ENCODE measurements around the gene DGLUCY.
A peak's percentile ranks its signal among the peaks of the same experiment; 100 is the strongest.

The DGLUCY gene

DNA sequence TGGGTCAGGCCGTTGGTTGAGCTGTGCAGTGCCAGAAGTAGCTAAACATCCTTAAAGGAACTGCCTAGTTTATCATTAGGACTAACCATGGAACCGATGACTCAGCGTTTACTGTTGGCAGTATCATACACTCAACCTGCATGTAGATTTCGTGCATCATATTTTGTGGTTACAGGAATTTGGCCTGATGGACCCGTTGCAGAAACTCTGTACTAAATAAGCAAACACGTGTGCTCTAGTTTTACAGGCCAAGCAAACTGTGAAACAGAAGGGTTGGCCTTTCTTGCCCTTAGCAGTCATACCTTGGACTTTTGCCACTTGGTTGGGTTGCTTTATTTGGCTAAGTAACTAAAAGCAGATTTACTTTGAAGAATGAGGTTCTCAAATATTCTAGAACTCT is 35.6 kb downstream of the DGLUCY start:
- peak overlapping the region; percentile 20 for H3K27ac ChIP-seq (ENCODE audit: extremely low read depth, low read depth, low read length)
- POLR2A ChIA-PET, result no interaction called here
- H3K36me3 ChIP-seq (ENCODE audit: control insufficient read depth in 2 of 2, insufficient read depth in 1 of 2, low read length in 2 of 2), result peaks cover 6 to 23% of the 10 kb centered on the region in 2 experiments; a peak in 2 of 3 replicates
- no peak overlapping the region for H3K4me3 ChIP-seq (ENCODE audit: low read depth, low read length)
- CTCF ChIA-PET, result interaction anchor here (0.5 to 1.6 kb wide), 3 partner anchors 21 to 227 kb away, joined by 3 to 6 read pairs (median 4); no protein-coding TSS in a partner anchor
- H3K9me3 ChIP-seq (ENCODE audit: control insufficient read depth, insufficient read depth, low read depth, low read length), result no peaks in the 10 kb centered on the region
- H3K4me1 ChIP-seq (ENCODE audit: control insufficient read depth, insufficient read depth, low read length), result peaks cover 6% of the 10 kb centered on the region
- TF ChIP-seq ZNF629 (tag by site-specific recombination; IDR thresholded peaks at IDR 0.05) (peak; percentile 90), ZNF138 (tag by site-specific recombination; IDR thresholded peaks at IDR 0.05; ENCODE audit: borderline replicate concordance) (no peak), TCF7L2 (IDR thresholded peaks at IDR 0.05; ENCODE audit: borderline replicate concordance, low read depth, low read length) (no peak), ZFP37 (tag by site-specific recombination; IDR thresholded peaks at IDR 0.05) (no peak), ZNF239 (tag by site-specific recombination; IDR thresholded peaks at IDR 0.05) (0 out of 2 replicates have a peak, but pooled peaks have one; percentile 47), ZNF341 (tag by site-specific recombination; IDR thresholded peaks at IDR 0.05; ENCODE audit: low read depth) (no peak), ZBTB48 (tag by site-specific recombination; IDR thresholded peaks at IDR 0.05) (0 out of 2 replicates have a peak, but pooled peaks have one; percentile 14), ZNF701 (tag by site-specific recombination; IDR thresholded peaks at IDR 0.05) (no peak), YY2 (tag by site-specific recombination; IDR thresholded peaks at IDR 0.05) (no peak), ZNF548 (tag by site-specific recombination; IDR thresholded peaks at IDR 0.05) (no peak), OSR2 (tag by site-specific recombination; IDR thresholded peaks at IDR 0.05) (peak; percentile 95), ZNF10 (tag by site-specific recombination; IDR thresholded peaks at IDR 0.05) (peak; percentile 74; the same call in 1 of the 2 replicates), ZNF140 (tag by site-specific recombination; IDR thresholded peaks at IDR 0.05) (no peak), ZNF514 (tag by site-specific recombination; IDR thresholded peaks at IDR 0.05) (no peak), ZNF707 (tag by site-specific recombination; IDR thresholded peaks at IDR 0.05) (no peak), ZNF501 (tag by site-specific recombination; IDR thresholded peaks at IDR 0.05) (peak; percentile 28; the same call in 1 of the 2 replicates), ZNF202 (tag by site-specific recombination; IDR thresholded peaks at IDR 0.05; ENCODE audit: borderline replicate concordance) (no peak), ZNF792 (tag by site-specific recombination; IDR thresholded peaks at IDR 0.05) (peak; percentile 94), ZNF174 (tag by site-specific recombination; IDR thresholded peaks at IDR 0.05) (no peak), ZNF221 (tag by site-specific recombination; IDR thresholded peaks at IDR 0.05; ENCODE audit: borderline replicate concordance) (no peak)
- TF ChIP-seq, protein P1, sequence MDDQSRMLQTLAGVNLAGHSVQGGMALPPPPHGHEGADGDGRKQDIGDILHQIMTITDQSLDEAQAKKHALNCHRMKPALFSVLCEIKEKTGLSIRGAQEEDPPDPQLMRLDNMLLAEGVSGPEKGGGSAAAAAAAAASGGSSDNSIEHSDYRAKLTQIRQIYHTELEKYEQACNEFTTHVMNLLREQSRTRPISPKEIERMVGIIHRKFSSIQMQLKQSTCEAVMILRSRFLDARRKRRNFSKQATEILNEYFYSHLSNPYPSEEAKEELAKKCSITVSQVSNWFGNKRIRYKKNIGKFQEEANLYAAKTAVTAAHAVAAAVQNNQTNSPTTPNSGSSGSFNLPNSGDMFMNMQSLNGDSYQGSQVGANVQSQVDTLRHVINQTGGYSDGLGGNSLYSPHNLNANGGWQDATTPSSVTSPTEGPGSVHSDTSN (CRISPR knock-in tag; IDR thresholded peaks at IDR 0.05), result no peak
- TF ChIP-seq, protein P2, sequence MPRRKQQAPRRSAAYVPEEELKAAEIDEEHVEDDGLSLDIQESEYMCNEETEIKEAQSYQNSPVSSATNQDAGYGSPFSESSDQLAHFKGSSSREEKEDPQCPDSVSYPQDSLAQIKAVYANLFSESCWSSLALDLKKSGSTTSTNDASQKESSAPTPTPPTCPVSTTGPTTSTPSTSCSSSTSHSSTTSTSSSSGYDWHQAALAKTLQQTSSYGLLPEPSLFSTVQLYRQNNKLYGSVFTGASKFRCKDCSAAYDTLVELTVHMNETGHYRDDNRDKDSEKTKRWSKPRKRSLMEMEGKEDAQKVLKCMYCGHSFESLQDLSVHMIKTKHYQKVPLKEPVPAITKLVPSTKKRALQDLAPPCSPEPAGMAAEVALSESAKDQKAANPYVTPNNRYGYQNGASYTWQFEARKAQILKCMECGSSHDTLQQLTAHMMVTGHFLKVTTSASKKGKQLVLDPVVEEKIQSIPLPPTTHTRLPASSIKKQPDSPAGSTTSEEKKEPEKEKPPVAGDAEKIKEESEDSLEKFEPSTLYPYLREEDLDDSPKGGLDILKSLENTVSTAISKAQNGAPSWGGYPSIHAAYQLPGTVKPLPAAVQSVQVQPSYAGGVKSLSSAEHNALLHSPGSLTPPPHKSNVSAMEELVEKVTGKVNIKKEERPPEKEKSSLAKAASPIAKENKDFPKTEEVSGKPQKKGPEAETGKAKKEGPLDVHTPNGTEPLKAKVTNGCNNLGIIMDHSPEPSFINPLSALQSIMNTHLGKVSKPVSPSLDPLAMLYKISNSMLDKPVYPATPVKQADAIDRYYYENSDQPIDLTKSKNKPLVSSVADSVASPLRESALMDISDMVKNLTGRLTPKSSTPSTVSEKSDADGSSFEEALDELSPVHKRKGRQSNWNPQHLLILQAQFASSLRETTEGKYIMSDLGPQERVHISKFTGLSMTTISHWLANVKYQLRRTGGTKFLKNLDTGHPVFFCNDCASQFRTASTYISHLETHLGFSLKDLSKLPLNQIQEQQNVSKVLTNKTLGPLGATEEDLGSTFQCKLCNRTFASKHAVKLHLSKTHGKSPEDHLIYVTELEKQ (tag by site-specific recombination; IDR thresholded peaks at IDR 0.05; ENCODE audit: borderline replicate concordance), result peak; percentile 96
- TF ChIP-seq, protein P3, sequence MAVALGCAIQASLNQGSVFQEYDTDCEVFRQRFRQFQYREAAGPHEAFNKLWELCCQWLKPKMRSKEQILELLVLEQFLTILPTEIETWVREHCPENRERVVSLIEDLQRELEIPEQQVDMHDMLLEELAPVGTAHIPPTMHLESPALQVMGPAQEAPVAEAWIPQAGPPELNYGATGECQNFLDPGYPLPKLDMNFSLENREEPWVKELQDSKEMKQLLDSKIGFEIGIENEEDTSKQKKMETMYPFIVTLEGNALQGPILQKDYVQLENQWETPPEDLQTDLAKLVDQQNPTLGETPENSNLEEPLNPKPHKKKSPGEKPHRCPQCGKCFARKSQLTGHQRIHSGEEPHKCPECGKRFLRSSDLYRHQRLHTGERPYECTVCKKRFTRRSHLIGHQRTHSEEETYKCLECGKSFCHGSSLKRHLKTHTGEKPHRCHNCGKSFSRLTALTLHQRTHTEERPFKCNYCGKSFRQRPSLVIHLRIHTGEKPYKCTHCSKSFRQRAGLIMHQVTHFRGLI (tag by site-specific recombination; IDR thresholded peaks at IDR 0.05), result peak; percentile 94
- TF ChIP-seq, protein P4, sequence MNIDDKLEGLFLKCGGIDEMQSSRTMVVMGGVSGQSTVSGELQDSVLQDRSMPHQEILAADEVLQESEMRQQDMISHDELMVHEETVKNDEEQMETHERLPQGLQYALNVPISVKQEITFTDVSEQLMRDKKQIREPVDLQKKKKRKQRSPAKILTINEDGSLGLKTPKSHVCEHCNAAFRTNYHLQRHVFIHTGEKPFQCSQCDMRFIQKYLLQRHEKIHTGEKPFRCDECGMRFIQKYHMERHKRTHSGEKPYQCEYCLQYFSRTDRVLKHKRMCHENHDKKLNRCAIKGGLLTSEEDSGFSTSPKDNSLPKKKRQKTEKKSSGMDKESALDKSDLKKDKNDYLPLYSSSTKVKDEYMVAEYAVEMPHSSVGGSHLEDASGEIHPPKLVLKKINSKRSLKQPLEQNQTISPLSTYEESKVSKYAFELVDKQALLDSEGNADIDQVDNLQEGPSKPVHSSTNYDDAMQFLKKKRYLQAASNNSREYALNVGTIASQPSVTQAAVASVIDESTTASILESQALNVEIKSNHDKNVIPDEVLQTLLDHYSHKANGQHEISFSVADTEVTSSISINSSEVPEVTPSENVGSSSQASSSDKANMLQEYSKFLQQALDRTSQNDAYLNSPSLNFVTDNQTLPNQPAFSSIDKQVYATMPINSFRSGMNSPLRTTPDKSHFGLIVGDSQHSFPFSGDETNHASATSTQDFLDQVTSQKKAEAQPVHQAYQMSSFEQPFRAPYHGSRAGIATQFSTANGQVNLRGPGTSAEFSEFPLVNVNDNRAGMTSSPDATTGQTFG (tag by site-specific recombination; IDR thresholded peaks at IDR 0.05; ENCODE audit: borderline replicate concordance), result no peak
- TF ChIP-seq, protein P5, sequence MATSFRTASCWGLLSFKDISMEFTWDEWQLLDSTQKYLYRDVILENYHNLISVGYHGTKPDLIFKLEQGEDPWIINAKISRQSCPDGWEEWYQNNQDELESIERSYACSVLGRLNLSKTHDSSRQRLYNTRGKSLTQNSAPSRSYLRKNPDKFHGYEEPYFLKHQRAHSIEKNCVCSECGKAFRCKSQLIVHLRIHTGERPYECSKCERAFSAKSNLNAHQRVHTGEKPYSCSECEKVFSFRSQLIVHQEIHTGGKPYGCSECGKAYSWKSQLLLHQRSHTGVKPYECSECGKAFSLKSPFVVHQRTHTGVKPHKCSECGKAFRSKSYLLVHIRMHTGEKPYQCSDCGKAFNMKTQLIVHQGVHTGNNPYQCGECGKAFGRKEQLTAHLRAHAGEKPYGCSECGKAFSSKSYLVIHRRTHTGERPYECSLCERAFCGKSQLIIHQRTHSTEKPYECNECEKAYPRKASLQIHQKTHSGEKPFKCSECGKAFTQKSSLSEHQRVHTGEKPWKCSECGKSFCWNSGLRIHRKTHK (tag by site-specific recombination; IDR thresholded peaks at IDR 0.05), result no peak
